GM18907 (cell line): ENCODE measurements around the gene ELOVL6.
"Not testable (repeated sequence)": the region's sequence is repeated elsewhere in the genome, so short reads cannot be mapped to it uniquely, and the experiment has no call there.

Source experiments
- ATAC-seq: cut with Tn5 transposase; IDR thresholded peaks from one replicate; pipeline ENCODE4 v1.9.1; 2021; ENCODE audit warnings: mild to moderate bottlenecking, moderate library complexity; ENCODE audit not compliant: unreplicated experiment

ELOVL6 gene

GRCh38 chr4:110163327-110164069, 34.9 kb downstream of the ELOVL6 start:
- no peak for ATAC-seq

GRCh38 chr4:110160618-110161017, 37.8 kb downstream of the ELOVL6 start:
- no peak for ATAC-seq

GRCh38 chr4:110159541-110159940, 38.9 kb downstream of the ELOVL6 start:
- ATAC-seq: no peak

GRCh38 chr4:110157580-110157979, 40.8 kb downstream of the ELOVL6 start:
- ATAC-seq: no peak

- ATAC-seq: not testable (repeated sequence)
These were observed 41.2 kb downstream of the ELOVL6 start for GRCh38 chr4:110157166-110157565.

GRCh38 chr4:110156442-110156841, 42.0 kb downstream of the ELOVL6 start:
- no peak for ATAC-seq

GRCh38 chr4:110155654-110156053, 42.8 kb downstream of the ELOVL6 start:
- no peak for ATAC-seq

GRCh38 chr4:110154582-110154981, 43.8 kb downstream of the ELOVL6 start:
- ATAC-seq: no peak

- no peak for ATAC-seq
These were observed 46.0 kb downstream of the ELOVL6 start for GRCh38 chr4:110152386-110152785.

- no peak for ATAC-seq
These were observed 49.3 kb downstream of the ELOVL6 start for GRCh38 chr4:110149089-110149488.

GRCh38 chr4:110142461-110142860, 56.0 kb downstream of the ELOVL6 start:
- ATAC-seq: no peak

- ATAC-seq: no peak
These were observed 58.6 kb downstream of the ELOVL6 start for GRCh38 chr4:110139815-110140214.

GRCh38 chr4:110139111-110139510, 59.3 kb downstream of the ELOVL6 start:
- ATAC-seq: no peak

- no peak for ATAC-seq
These were observed 59.9 kb downstream of the ELOVL6 start for GRCh38 chr4:110138551-110138950.

- ATAC-seq: no peak
These were observed 60.6 kb downstream of the ELOVL6 start for GRCh38 chr4:110137829-110138228.

GRCh38 chr4:110135523-110135922, 62.9 kb downstream of the ELOVL6 start:
- ATAC-seq: no peak

- no peak for ATAC-seq
These were observed 63.3 kb downstream of the ELOVL6 start for GRCh38 chr4:110135076-110135475.

GRCh38 chr4:110134269-110134869, 64.0 kb downstream of the ELOVL6 start:
- no peak for ATAC-seq

GRCh38 chr4:110132816-110133719, 65.3 kb downstream of the ELOVL6 start:
- no peak for ATAC-seq

GRCh38 chr4:110131916-110132315, 66.5 kb downstream of the ELOVL6 start:
- no peak for ATAC-seq

GRCh38 chr4:110130576-110131358, 67.6 kb downstream of the ELOVL6 start:
- ATAC-seq: no peak
